Activated CD4-positive, alpha-beta T cell treated with anti-CD3 and anti-CD28 coated beads, Interleukin-2, amount 50 U/mL, for 16 hours (primary cell): ENCODE data around the gene AFDN.

Experiments
- DNase-seq: peaks from one replicate; pipeline ENCODE4 v3.0.0-alpha.2; 2020

The AFDN gene

GRCh38 chr6:167877994-167878779 is 51.5 kb downstream of the AFDN start:
- DNase-seq, result no peak

GRCh38 chr6:167879612-167880011 is 52.9 kb downstream of the AFDN start:
- no peak for DNase-seq

GRCh38 chr6:167881327-167881726 is 54.6 kb downstream of the AFDN start:
- no peak for DNase-seq

- no peak for DNase-seq
These were observed 55.5 kb downstream of the AFDN start for GRCh38 chr6:167882244-167882643.

GRCh38 chr6:167888098-167888497 is 61.4 kb downstream of the AFDN start:
- DNase-seq, result no peak

GRCh38 chr6:167892835-167893815 is 66.4 kb downstream of the AFDN start:
- peak; percentile 32 for DNase-seq

- no peak for DNase-seq
These were observed 68.3 kb downstream of the AFDN start for GRCh38 chr6:167894965-167895364.

GRCh38 chr6:167896648-167897047 is 69.9 kb downstream of the AFDN start:
- no peak for DNase-seq

- DNase-seq, result peak; percentile 19
These were observed 72.1 kb downstream of the AFDN start for GRCh38 chr6:167898673-167899311.

GRCh38 chr6:167904791-167905190 is 78.1 kb downstream of the AFDN start:
- DNase-seq, result no peak

GRCh38 chr6:167906899-167907298 is 80.2 kb downstream of the AFDN start:
- DNase-seq, result no peak

GRCh38 chr6:167907837-167908681 is 81.3 kb downstream of the AFDN start:
- no peak for DNase-seq

GRCh38 chr6:167910007-167910406 is 83.3 kb downstream of the AFDN start:
- DNase-seq, result no peak

- DNase-seq, result no peak
These were observed 83.9 kb downstream of the AFDN start for GRCh38 chr6:167910652-167911051.

- no peak for DNase-seq
These were observed 85.8 kb downstream of the AFDN start for GRCh38 chr6:167912494-167912893.

- no peak for DNase-seq
These were observed 87.0 kb downstream of the AFDN start for GRCh38 chr6:167913699-167914098.

- no peak for DNase-seq
These were observed 88.4 kb downstream of the AFDN start for GRCh38 chr6:167915139-167915538.

- DNase-seq, result peak; percentile 8
These were observed 90.9 kb downstream of the AFDN start for GRCh38 chr6:167917551-167918154.

- DNase-seq, result no peak
These were observed 92.0 kb downstream of the AFDN start for GRCh38 chr6:167918548-167919278.

GRCh38 chr6:167919349-167919748 is 92.6 kb downstream of the AFDN start:
- DNase-seq, result no peak

GRCh38 chr6:167920165-167920564 is 93.5 kb downstream of the AFDN start:
- no peak for DNase-seq
